Measurements from ENCODE around the gene BLOC1S6.

BLOC1S6 gene

GRCh38 chr15:45657254-45657653 is 70.1 kb downstream of the BLOC1S6 start:
- no peaks in the 10 kb centered on the region for H3K4me1 ChIP-seq (ENCODE audit: control insufficient read depth, low read length)
- H3K27me3 ChIP-seq (ENCODE audit: control insufficient read depth, low read length): no peaks in the 10 kb centered on the region
- H3K4me2 ChIP-seq (ENCODE audit: low read length): no peak overlapping the region
- no peaks in the 10 kb centered on the region for H3K9me3 ChIP-seq (ENCODE audit: control insufficient read depth, insufficient read depth, low read length)
- H3F3A ChIP-seq (ENCODE audit: control insufficient read depth, insufficient read depth): no peaks in the 10 kb centered on the region
- TF ChIP-seq EZH2phosphoT487 (IDR thresholded peaks at IDR 0.05; ENCODE audit: borderline replicate concordance, low read length) (no peak), CTCF (IDR thresholded peaks at IDR 0.05; ENCODE audit: low read depth, low read length, poor library complexity, severe bottlenecking) (no peak)
- no peaks in the 10 kb centered on the region for H4K20me1 ChIP-seq (ENCODE audit: control insufficient read depth, insufficient read depth, low read depth, low read length)
- H3K27ac ChIP-seq (ENCODE audit: low read depth, low read length): no peak overlapping the region
- no peaks in the 10 kb centered on the region for H3K36me3 ChIP-seq (ENCODE audit: control insufficient read depth, low read length)
- H3K9me2 ChIP-seq (replicated peaks; ENCODE audit: control insufficient read depth, low read length): no peaks in the 10 kb centered on the region
- no peak overlapping the region for H3K4me3 ChIP-seq (ENCODE audit: low read length)
- H3K79me2 ChIP-seq (ENCODE audit: control insufficient read depth, low read length): no peaks in the 10 kb centered on the region

GRCh38 chr15:45657764-45658545 is 70.8 kb downstream of the BLOC1S6 start:
- Histone ChIP-seq H3K27me3 (ENCODE audit: control insufficient read depth, low read length) (no peaks in the 10 kb centered on the region), H3K4me1 (ENCODE audit: control insufficient read depth, low read length) (no peaks in the 10 kb centered on the region), H3K4me3 (ENCODE audit: low read length) (no peak overlapping the region), H3K27ac (ENCODE audit: low read depth, low read length) (no peak overlapping the region), H3F3A (ENCODE audit: control insufficient read depth, insufficient read depth) (no peaks in the 10 kb centered on the region), H3K9me2 (replicated peaks; ENCODE audit: control insufficient read depth, low read length) (no peaks in the 10 kb centered on the region), H3K4me2 (ENCODE audit: low read length) (no peak overlapping the region), H3K79me2 (ENCODE audit: control insufficient read depth, low read length) (no peaks in the 10 kb centered on the region), H4K20me1 (ENCODE audit: control insufficient read depth, insufficient read depth, low read depth, low read length) (no peaks in the 10 kb centered on the region), H3K36me3 (ENCODE audit: control insufficient read depth, low read length) (no peaks in the 10 kb centered on the region), H3K9me3 (ENCODE audit: control insufficient read depth, insufficient read depth, low read length) (no peaks in the 10 kb centered on the region)
- TF ChIP-seq EZH2phosphoT487 (IDR thresholded peaks at IDR 0.05; ENCODE audit: borderline replicate concordance, low read length): no peak
- no peak for TF ChIP-seq CTCF (IDR thresholded peaks at IDR 0.05; ENCODE audit: low read depth, low read length, poor library complexity, severe bottlenecking)
